ENCODE measurements around the gene SMIM41.

- TF ChIP-seq, protein P1, sequence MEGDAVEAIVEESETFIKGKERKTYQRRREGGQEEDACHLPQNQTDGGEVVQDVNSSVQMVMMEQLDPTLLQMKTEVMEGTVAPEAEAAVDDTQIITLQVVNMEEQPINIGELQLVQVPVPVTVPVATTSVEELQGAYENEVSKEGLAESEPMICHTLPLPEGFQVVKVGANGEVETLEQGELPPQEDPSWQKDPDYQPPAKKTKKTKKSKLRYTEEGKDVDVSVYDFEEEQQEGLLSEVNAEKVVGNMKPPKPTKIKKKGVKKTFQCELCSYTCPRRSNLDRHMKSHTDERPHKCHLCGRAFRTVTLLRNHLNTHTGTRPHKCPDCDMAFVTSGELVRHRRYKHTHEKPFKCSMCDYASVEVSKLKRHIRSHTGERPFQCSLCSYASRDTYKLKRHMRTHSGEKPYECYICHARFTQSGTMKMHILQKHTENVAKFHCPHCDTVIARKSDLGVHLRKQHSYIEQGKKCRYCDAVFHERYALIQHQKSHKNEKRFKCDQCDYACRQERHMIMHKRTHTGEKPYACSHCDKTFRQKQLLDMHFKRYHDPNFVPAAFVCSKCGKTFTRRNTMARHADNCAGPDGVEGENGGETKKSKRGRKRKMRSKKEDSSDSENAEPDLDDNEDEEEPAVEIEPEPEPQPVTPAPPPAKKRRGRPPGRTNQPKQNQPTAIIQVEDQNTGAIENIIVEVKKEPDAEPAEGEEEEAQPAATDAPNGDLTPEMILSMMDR (conservative IDR thresholded peaks at IDR 0.05): no peak
- TF ChIP-seq ZFX (IDR thresholded peaks at IDR 0.05): no peak
These were observed 25.8 kb upstream of the SMIM41 start for GRCh38 chr12:52053536-52054209.
